ENCODE results near the gene SH3RF2. TPM values are rescaled to one million over a fixed set of nuclear protein-coding genes. Genes with fewer than 3 reads are reported as not detected.
"Not testable (repeated sequence)": the region's sequence is repeated elsewhere in the genome, so short reads cannot be mapped to it uniquely, and the experiment has no call there.

The SH3RF2 gene
- total RNA-seq, 1 donor from 2014 or later = 9.8 TPM

DNA sequence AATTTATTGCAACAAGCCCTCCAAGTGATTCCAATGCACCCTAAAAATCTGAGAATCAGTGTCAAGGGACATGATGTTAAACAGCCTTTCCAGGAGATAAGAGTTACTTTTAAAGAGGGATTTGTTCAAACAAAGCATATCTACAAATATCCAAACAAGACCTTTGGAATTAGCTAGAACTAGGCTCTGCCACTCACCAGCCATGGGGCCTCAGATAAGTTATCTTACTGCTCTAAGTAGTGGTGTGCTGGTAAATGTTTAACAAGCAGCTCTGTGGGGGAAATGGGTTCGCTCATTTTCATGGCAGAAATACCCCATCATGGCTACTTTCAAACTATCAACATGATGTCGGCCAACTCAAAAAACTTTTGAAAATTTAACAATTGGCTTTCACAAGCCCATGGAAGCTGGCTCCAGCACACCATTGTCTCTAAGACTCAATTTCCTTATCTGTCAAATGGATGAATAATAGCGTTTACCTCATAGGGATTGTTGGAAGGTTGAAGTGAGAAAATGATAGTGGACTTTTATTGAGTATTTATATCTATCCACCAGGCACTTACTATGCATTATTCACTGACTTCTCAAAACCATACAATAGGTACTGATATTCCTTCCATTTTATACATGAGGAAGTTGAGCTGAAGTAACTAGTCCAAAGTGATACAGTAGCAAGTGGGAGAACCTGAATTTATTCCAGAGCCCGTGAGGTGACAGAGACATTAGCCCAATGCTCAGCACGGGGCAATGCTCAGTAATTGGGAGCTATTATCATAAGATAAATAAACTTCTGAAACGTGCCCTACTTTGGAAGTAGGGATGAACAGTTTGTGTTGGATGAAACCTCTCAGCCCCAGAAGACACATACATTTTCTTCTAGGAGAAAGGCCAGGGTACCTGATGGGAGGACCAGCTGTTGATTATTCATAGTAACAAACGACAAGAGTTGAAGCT is 43.2 kb downstream of the SH3RF2 start:
- DNase-seq = no peak

DNA sequence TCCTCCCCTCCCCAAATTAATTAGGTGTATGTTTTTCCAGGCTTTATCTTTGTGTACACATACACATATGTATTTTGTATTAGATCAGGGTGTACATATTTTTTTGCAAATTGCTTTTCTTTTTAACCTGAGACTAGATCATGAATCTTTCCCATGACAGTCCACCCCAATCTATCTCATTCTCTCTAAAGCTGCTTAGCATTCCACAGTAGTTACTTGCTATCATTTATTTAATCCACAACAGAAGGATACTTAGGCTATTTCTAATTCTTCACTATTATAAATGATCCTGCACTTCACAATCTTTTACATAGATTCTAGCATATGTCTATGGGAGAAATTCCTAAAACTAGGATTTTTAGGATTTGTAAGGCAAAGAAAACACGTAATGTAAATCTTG is 43.9 kb downstream of the SH3RF2 start:
- no peak for DNase-seq

DNA sequence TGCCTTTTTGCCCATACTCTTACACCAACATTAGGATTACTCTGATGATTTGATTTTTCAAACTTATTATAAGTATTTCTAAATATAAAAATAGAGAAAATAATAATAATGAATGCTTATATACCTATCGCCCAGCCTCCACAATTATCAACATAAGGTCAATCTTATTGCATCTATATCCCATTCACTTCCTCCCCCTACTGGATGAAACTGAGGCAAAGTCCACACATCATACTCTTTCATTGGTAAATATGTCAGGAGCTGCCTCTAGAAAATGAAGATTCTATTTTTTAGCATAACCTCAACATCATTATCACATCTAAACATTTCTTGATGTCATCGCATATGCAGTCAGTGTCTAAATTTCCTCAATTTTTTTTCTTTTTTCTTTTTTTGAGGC is 44.3 kb downstream of the SH3RF2 start:
- no peak for DNase-seq

DNA sequence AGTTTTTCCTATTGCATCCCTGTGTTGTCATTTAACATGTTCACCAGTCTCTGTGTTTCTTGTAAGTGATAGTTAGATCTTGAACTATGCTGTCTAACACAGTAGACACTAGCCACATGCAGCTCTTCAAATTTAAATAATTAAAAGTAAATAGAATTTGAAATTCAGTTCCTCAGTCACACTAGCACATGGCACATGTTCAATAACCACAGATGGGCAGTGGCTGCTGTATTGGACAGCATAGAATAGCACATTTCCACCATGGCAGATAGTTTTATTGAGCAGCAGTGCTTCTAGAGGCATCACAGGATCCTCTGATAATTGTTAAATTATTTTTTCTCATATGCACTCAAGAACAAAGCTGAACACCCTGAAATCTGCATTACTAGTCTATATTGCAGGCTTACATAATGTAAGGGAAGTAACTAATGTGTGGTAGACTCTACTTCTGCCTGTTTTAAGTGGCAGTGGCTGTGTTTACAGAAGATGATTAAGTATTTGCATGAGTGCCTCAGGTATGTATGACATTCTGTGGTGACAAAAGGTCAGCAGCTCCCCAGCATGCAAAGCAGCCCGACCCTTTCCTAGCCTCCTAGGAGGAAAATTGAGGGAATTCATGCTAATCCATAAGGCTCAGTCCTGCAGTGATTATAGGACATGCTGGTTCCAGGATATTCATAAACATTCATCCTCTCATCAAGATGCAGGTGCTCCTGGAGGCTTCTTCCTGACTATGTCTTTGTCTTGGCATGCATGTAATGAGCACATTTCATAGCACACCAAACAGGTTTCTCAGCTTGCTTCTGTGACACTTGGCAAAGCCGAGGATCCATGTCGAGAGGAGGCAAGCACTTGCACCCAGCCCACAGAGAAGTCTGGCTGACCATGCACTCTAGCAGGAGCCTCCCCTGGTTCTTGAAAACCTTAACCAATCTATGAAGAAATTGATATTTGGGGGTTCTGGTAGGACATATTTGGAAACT is 45.5 kb downstream of the SH3RF2 start:
- DNase-seq = no peak

DNA sequence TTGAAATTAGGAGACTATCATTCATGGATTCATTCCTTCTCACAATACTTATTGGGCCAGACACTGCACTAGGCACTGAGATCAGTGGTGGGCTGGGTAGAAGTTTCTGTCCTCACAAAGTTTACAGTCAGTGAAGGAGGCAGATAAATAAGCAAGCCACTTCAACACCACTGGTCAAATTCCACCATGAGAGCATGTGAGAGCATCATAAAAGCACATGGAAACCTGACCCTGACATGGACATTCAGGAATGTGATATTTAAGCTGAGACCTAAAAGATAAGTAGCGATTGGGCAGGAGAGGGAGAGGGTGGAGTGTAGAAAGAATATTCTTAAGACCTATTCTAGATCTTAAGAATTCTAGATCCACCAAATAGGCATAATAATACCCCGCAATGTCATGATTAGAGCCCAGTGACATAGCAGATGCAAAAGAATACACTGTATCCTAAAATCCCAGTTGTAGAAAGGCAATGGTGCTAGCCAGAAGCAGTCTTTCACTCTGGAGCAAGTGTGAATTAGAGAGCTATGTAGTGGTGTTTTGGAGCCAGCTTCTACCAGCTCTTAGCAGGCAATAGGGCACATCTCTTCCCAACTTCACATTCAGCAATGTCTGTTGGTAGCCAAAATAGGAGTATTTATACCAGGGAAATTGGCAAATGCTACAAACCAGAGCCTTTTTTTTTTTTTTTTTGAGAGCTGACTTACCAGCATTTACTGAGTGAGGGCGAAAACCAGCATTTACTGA is 46.4 kb downstream of the SH3RF2 start:
- DNase-seq = no peak

DNA sequence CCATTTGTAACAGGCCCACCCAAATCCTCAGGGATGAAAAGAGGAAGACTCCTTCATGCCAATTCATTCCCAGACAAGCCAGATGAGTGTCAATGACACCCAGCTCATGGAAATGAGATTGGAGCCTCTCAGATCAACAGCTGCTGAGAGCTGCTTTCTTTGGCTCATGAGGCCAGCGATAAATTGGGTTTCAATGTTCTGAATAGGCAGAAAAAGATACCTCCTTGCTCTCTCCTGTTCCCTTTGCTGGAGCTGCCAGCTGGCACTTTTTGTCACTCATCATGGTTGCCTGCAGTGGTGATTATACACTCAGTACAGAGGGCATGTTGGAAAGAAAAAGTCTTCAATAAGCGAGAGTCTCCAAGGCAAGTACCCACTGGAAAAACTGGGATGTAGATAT is 47.1 kb downstream of the SH3RF2 start:
- no peak for DNase-seq

DNA sequence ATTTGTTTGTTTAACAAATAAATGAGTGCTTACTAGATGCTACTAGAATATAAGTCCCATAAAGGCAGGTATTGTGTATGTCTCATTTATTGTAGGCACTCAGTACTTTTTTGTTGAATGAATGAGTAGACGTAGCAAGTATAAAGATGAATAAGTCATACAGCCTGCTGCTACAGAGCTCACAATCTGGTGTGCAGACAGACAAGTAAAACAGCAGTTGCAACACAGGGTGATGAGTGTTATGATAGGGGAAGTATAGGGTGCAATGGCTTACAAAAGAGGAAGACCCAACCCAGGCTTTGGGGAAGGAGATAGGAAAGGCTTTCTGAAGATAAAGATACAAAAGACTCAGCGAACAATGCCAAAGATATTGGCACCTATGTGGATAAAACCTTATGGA is 47.7 kb downstream of the SH3RF2 start:
- DNase-seq = no peak

DNA sequence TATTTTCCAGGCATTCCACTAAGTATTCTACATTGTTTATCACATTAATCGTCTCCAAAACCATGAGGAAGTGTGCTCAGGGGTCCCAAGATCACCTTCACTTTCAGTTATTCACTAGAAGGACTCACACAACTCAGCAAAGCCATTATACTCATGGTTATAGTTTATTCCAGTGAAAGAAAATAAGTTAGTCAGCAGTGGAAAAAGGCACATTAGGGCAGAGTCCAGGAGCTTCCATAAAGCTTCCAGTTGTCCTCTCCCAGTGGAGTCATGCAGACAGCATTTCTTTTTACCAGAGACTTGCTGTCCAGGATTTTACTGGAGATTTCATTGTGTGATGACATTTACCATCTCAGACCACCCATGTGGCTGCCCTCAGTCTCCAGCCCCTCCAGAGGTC is 51.5 kb downstream of the SH3RF2 start:
- DNase-seq = no peak

DNA sequence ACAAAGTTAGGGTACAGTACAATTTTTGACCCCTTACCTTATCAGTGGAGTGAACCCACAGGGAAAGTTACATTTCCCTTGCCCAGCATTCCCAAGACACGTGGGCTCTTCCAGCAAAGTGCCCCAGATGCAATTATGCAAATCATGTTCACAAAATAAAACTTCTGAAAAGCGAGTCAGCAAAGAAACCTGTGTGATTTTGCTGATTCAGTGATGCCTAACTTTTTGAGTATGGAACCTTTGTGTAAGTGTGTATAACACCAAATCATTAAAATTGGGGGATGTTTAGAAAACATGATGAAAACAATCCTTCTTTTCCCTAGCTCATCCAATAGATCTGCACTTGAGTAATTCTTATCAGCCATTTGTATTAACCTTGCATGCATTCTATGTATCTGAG is 52.6 kb downstream of the SH3RF2 start:
- DNase-seq = no peak

DNA sequence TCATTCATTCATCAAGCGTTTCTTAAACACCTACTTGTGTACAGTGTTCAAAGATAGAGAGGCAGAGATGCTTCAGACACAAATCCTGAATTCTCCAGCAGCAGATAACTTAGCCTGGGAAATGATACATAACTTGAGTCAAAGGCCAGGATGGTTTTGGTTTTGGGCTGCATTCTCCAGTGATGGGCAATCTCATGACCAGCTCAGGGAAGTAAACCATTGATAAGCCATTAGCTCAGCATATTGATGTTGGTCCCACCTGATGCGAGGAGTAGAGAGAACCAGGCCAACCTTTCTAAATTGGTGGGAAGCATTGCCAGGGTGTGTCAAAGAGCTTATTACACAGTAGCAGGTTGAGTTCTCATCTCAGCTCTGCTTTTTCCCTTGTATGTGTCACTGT is 53.0 kb downstream of the SH3RF2 start:
- no peak for DNase-seq

DNA sequence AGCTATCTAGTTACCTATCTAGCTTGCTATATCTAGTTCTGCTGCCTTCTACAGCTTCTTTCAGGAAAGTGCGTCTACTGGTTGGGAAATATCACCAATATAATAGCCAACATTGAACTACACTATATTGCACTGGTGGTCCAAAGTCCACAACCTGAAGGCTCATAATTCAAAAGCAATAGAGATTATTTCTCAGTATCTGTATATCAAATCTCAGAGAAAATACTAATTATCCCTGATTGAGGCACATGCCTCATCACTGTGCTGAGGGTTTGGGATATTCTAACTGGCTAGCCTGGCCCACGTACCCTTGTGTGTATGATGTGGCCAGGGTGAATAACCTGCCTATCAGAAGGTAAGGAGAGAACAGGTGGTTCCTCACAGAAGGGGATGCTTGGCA is 53.8 kb downstream of the SH3RF2 start:
- DNase-seq = no peak

DNA sequence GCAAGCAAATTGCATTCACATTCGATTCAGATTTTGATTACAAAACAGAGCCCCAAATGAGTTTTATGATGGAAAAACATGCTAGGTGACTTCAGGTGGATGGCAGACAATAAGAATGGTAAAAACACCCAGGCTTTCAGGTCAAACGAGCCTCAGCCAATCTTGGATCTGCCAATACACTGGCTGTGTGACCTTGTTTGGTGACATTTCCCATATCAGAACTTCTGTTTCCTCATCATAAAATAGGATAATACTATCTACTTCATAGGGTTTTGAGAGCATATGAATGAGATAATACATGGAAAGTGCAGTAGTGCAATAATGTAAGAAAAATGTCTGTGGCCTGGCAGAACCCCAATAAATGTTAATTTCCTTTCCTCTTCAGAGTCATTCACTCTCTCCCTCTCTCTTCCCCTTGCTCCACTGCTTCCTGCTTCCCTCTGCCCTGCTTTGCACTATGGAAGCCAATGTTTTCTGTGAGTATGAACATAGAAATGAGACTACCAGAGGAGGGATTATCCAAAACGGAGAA is 54.7 kb downstream of the SH3RF2 start:
- DNase-seq = no peak

DNA sequence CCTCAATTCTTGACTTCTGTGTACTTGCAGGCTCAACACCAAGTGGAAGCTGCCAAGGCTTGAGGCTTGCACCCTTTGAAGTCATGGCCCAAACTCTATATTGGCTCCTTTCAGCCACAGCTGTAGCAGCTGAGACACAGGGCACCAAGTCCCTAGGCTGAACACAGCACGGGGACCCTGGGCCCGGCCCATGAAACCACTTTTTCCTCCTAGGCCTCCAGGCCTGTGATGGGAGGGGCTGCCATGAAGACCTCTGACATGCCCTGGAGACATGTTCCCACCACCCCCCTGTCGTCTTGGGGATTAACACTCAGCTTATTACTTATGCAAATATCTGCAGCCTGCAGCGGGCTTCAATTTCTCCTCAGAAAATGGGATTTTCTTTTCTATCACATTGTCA is 57.2 kb downstream of the SH3RF2 start:
- DNase-seq = not testable (repeated sequence)

DNA sequence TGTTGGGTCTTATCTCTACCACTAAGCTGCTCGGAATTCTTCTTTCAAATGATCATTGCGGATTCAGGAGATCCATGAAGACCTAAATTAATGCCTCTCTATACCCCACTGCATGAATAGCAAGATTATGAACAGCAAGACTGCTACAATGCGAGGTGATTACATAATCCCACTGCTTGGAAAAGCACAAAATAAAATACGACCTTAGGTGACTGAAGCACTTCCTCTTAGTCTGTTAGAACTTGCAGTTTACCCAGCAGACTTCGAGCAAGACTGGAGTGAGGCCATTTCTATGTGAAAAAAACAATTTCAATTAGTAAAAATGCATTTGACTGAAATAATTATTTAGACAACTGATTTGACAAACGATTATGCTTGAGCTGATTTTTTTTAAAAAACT is 59.8 kb downstream of the SH3RF2 start:
- no peak for DNase-seq

DNA sequence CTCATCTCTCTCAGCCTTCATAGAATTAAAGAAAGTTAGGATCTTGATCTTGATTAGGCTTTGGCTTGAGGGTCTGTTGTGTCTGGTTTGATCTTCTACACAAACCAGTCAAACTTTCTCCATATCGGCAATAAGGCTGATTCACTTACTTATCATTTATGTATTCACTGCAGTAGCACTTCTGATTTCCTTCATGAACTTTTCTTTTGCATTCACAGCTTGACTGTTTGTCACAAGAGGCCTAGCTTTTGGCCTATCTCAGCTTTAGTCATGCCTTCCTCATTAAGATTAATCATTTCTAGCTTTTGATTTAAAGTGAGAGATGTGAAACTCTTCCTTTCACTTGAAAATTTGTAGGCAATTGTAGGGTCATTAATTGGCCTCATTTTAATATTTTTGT is 62.8 kb downstream of the SH3RF2 start:
- no peak for DNase-seq

DNA sequence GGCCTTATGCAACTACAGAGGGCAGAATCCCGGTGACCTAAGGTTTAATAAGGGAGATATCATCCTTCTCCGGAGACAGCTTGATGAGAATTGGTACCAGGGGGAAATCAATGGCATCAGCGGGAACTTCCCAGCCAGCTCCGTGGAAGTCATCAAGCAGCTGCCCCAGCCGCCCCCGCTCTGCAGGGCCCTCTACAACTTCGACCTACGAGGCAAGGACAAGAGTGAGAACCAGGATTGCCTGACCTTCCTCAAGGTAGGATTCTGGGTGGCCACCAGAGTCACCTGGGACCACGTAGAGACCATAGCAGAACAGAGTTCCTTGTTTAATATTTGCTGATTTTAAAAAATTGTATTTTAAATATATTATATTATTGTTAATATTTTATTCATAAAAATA is 63.7 kb downstream of the SH3RF2 start:
- no peak for DNase-seq

DNA sequence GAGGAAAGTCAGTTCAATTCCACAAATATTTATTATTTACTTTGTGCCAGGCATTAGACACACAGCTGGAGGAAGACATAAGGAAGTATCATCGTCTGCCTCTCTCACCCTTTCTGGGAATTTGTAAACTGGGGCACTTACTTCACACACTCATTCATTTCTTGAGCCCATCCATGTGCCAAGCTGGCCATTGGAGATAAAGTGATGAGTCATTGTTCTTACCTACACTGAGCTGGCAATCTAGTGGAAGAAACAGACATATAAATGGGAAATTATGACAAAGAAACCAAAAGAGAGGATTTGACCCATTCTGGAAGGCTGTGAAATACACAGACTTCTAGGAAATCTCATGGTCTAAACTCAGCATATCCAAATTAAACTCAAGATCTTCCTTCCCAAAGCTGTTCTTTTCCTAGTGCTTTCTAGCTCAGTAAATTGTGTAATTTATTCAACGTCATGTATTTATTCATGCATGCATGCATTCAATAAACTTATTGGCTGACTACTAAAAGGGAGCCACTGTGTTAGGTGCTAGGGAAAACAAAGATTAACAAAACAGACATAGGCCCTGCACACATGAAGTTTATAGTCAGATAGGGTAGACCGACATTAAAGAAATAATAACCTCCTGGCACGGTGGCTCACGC is 65.3 kb downstream of the SH3RF2 start:
- DNase-seq = no peak

DNA sequence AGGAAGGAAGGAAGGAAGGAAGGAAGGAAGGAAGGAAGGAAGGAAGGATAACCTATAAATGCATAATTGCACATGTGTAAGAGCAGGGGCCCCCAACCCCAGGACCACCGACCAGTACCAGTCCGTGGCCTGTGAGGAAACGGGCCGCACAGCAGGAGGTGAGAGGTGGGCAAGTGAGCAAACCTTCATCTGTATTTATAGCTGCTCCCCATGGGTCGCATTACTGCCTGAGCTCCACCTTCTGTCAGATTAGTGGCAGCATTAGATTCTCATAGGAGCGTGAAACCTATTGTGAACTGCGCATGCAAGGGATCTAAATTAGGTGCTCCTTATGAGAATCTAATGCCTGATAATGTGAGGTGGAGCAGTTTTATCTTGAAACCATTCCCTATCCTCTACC is 66.1 kb downstream of the SH3RF2 start:
- DNase-seq = no peak

DNA sequence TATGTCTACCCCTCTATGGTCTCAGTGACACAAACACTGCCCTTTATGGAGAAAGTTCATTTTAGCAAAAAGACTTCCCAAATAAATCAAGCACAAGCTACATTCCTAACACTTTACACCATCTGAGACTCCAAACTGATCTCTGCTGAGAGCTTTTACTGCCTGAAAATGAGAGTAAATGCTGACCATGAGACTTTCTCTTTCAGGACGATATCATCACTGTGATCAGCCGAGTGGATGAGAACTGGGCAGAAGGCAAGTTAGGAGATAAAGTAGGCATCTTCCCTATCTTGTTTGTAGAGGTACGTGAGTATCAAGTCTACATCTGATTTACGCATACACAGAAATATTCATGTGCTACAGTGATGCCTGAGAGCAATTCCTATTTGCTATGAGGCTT is 67.5 kb downstream of the SH3RF2 start:
- DNase-seq = no peak

DNA sequence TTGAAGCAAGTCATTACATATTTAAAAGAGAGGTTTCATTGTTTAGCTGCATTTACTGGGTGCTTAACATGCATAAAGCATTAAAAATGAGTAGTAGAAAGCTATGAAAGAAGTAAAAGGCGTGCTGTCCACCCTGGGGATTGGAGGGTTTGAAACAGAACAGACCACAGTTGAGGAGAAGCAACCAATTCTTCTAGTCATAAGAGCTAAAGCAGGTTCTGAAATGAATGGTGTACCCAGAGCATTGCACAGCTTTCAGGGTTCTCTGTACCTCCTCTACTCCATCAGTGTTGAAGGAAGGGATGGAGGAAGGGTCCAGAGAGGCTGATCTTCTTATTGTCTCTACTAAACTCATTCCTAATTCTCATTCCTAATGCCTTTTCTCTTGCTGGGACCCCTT is 68.9 kb downstream of the SH3RF2 start:
- no peak for DNase-seq

DNA sequence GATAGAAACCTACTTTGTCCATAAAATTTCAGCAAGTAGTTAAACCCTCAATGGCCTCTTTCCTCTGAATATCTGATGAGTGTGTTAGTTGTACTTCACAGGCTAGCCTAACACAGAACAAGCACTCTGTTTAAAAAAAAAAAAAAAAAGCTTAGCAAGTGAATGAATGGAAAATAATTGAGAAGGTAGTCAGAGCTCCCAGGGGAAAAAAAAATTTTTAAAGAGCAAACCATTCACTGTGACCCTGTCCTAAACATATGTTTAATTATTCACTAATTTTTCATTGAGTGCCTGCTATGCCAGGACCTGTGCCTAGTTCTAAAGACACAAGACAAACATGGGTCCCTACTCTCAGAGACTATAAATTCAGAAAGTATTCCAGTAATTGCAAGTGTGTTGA is 69.3 kb downstream of the SH3RF2 start:
- no peak for DNase-seq
